ENCODE data around the gene MS4A10. TPM values are rescaled to one million over a fixed set of nuclear protein-coding genes. Genes with fewer than 3 reads are reported as not detected.

Gene MS4A10
- total and polyA plus RNA-seq, 2 experiments from 2014 or later, result not detected

GRCh38 chr11:60809691-60810090, 24.6 kb downstream of the MS4A10 start (continued):
- TF ChIP-seq ZNF462 (CRISPR knock-in tag; IDR thresholded peaks at IDR 0.05) (no peak), NANOG (IDR thresholded peaks at IDR 0.05; ENCODE audit: borderline replicate concordance) (no peak), STAT1 (IDR thresholded peaks at IDR 0.05; ENCODE audit: unreplicated experiment) (no peak), EZH2 (IDR thresholded peaks at IDR 0.05; ENCODE audit: low read depth, unreplicated experiment) (no peak), CREB1 (CRISPR knock-in tag; IDR thresholded peaks at IDR 0.05; ENCODE audit: low read depth) (no peak), POLR2AphosphoS5 (IDR thresholded peaks at IDR 0.05; ENCODE audit: low read depth) (no peak)

GRCh38 chr11:60810151-60810550, 25.0 kb downstream of the MS4A10 start:
- H3K79me2 ChIP-seq (replicated peaks; ENCODE audit: insufficient read depth), result no peaks in the 10 kb centered on the region
- Mint-ChIP-seq H3K27me3 (ENCODE audit: insufficient read depth, low read depth, poor library complexity) (peaks cover 4% of the 10 kb centered on the region), H3K27ac (no peak overlapping the region), H3K4me3 (no peak overlapping the region), H3K4me1 (no peaks in the 10 kb centered on the region), H3K36me3 (ENCODE audit: low read depth) (peaks cover 6% of the 10 kb centered on the region; the same call in 1 of the 3 replicates), H3K9me3 (peaks cover 16% of the 10 kb centered on the region)
- H3K9me2 ChIP-seq (ENCODE audit: insufficient read depth), result no peaks in the 10 kb centered on the region
- no peaks in the 10 kb centered on the region for H4K20me1 ChIP-seq (replicated peaks; ENCODE audit: insufficient read depth)
- no peak for TF ChIP-seq POLR2AphosphoS5 (IDR thresholded peaks at IDR 0.05; ENCODE audit: low read depth)
- TF ChIP-seq JUNB (IDR thresholded peaks at IDR 0.05; ENCODE audit: unreplicated experiment), result no peak
- no peak for TF ChIP-seq ETS1 (IDR thresholded peaks at IDR 0.05)
- no peak for TF ChIP-seq ZNF462 (CRISPR knock-in tag; IDR thresholded peaks at IDR 0.05)
- TF ChIP-seq EZH2phosphoT487 (IDR thresholded peaks at IDR 0.05; ENCODE audit: unreplicated experiment), result no peak
- TF ChIP-seq EZH2 (IDR thresholded peaks at IDR 0.05; ENCODE audit: low read depth, unreplicated experiment), result no peak
- no peak for TF ChIP-seq NANOG (IDR thresholded peaks at IDR 0.05; ENCODE audit: borderline replicate concordance)
- no peaks in the 10 kb centered on the region for H3K4me1 ChIP-seq (ENCODE audit: insufficient read depth)
- no peaks in the 10 kb centered on the region for H3K27me3 ChIP-seq (ENCODE audit: insufficient read depth)
- no peaks in the 10 kb centered on the region for H3K36me3 ChIP-seq (ENCODE audit: insufficient read depth)
- ATAC-seq (no peak), DNase-seq (ENCODE audit: low spot score) (no peak)
- no peak overlapping the region for H3K4me2 ChIP-seq
- H3K4me3 ChIP-seq, result no peak overlapping the region
- no peak overlapping the region for H3K27ac ChIP-seq (ENCODE audit: low read depth)
- H2AFZ ChIP-seq, result no peak overlapping the region
- H3F3A ChIP-seq (replicated peaks; ENCODE audit: low read depth), result no peaks in the 10 kb centered on the region

All from GM23338 (cell line).